GM12874 (cell line): ENCODE results near the gene WDR33.

ENCODE experiments used
- CTCF ChIP-seq: IDR thresholded peaks from 2 replicates; pipeline ENCODE4 v1.5.1; 2011; ENCODE audit warnings: low read depth, mild to moderate bottlenecking, control low read depth, low read length, moderate library complexity; ENCODE audit not compliant: insufficient read depth

Gene WDR33

GRCh38 chr2:127664895-127665225 is 146.1 kb downstream of the WDR33 start:
- TF ChIP-seq CTCF = no peak

GRCh38 chr2:127664065-127664894 is 146.7 kb downstream of the WDR33 start:
- TF ChIP-seq CTCF = no peak

GRCh38 chr2:127663566-127664064 is 147.4 kb downstream of the WDR33 start:
- TF ChIP-seq CTCF = no peak

- TF ChIP-seq CTCF = no peak
These were observed 147.9 kb downstream of the WDR33 start for GRCh38 chr2:127662937-127663565.

GRCh38 chr2:127661949-127662510 is 148.9 kb downstream of the WDR33 start:
- no peak for TF ChIP-seq CTCF

GRCh38 chr2:127661072-127661649 is 149.8 kb downstream of the WDR33 start:
- no peak for TF ChIP-seq CTCF

GRCh38 chr2:127660291-127660578 is 150.7 kb downstream of the WDR33 start:
- no peak for TF ChIP-seq CTCF
